Superior temporal gyrus (tissue), 1 donor: ENCODE measurements around the gene NARF.

ENCODE experiments used
- DNase-seq: peaks from one replicate; pipeline ENCODE4 v3.0.0-alpha.2; 2016; ENCODE audit errors: extremely low spot score

Gene NARF

GRCh38 chr17:82433560-82434215, 24.9 kb upstream of the NARF start:
- no peak for DNase-seq

DNA sequence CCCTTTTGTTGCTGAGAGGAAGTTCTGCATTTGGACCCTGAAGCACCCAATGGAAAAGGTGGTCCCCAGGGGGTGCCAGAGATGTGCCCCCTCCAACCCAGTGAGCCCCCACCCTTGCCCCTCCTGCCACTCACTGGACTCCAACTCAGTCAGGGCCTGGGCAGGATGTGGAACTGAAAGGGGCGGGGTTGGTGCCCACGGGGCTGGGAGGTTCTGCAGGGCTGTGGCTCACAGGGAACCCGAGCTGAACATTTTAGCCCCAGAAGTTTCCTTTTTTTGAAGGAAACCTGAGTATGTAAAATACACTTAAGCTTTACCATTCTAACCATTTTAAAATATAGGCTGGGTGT, 24.4 kb upstream of the NARF start:
- DNase-seq = no peak

- DNase-seq = no peak
Observed at GRCh38 chr17:82435103-82435502, 23.4 kb upstream of the NARF start.

- DNase-seq = no peak
Observed at GRCh38 chr17:82435601-82436583, 22.6 kb upstream of the NARF start.

- DNase-seq = no peak
Observed at GRCh38 chr17:82436601-82437324, 21.8 kb upstream of the NARF start.

DNA sequence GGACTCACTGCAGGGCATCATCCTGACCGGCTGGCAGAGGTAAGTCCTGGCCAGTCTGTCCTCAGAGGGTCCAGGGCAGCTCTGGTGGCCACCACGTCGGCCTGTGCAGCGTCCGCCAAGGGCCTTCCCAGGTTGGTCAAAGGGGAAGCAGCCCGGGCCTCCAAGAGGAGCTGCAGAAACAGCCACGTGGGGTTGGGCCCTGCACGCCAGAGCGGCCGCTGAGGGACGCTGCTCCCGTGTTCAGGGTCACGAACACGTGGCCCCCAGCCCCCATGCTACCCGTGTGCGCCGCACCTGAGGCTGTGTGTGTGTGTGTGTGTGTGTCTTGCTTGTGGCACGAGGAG, 21.2 kb upstream of the NARF start:
- no peak for DNase-seq

DNA sequence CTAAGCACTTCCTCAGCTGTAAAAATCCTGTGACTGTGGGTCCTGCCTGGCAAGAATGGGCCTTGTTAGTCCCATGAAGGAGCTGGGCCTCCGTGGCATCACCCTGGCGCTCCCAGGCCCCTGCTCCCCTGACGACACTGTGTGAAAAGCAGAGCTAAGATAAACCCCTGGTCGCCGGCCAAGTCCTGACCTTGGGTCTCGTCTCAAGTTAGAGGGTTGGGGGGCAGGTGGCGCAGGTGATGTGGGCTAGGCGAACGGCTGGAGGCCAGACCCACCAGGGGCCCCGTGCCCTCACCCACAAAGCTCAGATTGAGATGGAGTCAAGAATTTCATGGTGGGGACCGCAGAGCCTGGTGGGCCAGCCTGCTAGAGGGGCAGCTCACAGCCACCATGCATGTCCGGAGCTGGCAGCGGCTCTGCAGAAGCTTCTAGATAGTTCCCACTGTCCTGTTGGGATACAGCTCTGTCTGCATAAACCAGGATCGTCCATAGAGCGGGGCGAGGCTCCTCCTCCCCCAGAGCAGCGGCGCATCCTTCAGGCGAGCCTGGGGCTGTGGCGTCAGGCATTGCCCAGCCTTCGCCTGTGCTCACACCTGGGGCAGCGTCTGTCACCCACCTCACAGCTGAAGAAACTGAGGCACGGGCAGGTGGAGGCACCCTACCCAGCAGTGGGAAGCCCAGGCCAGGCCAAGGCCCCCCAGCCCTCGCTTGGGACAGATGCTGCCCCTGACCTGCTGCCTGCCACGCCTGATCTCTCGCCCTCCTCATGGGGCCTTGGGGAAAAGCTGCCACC, 19.9 kb upstream of the NARF start:
- no peak for DNase-seq

DNA sequence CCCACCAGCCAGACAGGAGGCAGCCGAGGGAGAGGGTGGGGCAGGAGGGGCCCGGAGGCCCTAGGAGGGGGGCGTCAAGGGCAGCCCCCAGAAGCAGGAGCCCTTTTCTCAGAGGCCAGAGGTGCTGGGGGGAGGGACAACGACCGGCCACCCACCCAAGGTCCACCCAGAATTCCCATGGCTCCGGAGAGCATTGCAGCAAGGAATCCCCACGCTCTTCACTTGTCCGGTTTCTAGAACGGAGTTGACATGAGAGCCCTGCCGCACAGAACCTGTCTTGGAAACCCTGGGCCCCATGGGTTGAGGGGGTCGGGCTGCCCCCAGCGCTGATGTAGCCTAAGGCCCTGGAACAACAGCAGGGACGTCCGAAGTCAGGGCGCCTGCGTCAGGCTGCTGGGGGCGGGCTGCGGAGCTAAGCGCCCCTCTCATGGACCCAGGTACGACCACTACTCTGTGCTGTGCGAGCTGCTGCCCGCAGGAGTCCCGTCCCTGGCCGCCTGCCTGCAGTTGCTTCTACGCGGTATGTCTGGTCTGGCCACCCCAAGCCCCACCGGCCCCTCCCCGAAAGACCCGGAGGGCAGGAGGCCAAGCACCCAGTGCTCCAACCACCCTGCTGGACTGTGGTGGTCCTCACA, 19.2 kb upstream of the NARF start:
- DNase-seq = no peak

- no peak for DNase-seq
Observed at GRCh38 chr17:82439829-82440365, 18.6 kb upstream of the NARF start.

DNA sequence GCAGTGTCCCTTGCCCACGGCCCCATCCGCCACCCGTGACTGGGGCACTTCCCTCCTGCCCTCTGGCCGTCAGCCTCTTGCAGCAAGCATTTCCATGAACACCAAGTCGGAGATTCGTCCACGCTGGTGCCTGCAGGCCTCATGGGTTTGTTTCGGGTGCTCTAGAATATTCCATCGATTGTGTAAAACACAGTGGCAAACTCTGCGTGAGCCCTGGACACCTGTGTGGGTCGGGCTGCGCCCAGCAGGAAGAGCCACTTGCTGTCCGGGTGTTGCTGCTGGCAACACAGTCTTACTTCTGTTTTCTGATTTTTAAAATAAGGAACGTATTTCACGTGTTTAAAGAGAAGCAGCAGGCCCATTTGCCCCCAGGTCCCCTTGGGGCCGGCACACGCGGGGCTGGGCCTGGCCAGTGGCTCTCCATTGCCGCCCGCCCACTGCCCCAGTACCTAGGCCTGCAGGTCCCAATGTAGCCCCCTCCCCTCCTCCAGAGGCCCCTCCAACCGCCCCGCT, 18.0 kb upstream of the NARF start:
- no peak for DNase-seq

DNA sequence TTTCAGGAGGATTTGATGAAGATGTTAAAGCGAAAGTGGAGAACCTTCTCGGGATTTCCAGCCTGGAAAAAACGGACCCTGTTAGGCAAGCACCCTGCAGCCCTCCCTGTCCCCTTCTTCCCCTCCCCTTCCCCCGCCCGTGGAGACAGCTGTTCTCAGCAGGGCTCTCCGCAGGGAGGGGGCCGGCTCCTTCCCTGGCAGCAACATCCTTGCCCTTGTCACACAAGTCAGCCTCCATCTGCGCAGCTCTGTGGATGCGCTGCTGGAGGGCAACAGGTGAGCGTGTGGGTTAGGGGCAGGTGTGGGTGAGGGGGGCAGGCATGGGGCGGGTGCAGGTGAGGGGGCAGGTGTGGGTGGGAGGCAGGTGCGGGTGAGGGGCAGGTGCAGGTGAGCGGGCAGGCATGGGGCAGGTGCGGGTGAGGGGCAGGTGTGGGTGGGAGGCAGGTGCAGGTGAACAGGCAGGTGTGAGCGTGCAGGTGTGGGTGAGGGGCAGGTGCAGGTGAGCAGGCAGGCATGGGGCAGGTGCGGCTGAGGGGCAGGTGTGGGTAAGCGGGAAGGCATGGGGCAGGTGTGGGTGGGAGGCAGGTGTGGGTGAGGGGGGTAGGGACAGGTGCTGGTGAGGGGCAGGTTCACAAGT, 17.4 kb upstream of the NARF start:
- DNase-seq = no peak

- DNase-seq = no peak
Observed at GRCh38 chr17:82441691-82442487, 16.7 kb upstream of the NARF start.

GRCh38 chr17:82442643-82443464, 15.7 kb upstream of the NARF start:
- DNase-seq = no peak

DNA sequence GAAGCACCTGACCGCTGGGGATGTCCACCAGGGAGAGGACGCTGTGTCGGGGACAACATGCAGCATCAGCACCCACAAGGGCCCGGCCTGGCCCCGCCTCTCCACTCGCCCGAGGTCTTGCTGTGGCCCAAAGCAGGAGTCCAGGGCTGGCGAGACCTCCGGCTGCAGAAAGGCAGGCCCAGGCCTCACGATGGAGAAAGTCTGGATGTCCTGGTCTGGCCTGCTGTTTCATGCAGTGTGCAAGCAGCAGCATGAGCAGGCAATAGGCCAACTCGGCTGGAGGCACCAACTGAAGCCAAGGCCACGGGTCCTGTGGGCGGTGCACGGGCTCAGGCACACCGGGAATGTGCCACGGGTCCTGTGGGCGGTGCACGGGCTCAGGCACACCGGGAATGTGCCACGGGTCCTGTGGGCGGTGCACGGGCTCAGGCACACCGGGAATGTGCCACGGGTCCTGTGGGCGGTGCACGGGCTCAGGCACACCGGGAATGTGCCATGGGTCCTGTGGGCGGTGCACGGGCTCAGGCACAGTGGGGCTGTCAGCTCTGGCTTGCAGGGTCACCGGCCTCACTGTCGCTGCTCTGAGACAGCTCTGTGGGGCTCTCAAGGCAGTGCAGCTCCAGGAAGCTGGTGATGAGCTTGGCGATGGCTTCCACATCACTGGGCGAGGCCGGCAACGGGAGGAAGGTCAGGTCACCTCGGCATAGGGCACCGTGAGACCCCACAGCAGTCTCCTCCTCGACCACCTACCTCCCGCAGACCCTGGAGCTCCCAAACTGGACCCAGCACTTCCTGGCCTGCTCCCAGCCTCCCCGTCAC, 14.9 kb upstream of the NARF start:
- DNase-seq = no peak

DNA sequence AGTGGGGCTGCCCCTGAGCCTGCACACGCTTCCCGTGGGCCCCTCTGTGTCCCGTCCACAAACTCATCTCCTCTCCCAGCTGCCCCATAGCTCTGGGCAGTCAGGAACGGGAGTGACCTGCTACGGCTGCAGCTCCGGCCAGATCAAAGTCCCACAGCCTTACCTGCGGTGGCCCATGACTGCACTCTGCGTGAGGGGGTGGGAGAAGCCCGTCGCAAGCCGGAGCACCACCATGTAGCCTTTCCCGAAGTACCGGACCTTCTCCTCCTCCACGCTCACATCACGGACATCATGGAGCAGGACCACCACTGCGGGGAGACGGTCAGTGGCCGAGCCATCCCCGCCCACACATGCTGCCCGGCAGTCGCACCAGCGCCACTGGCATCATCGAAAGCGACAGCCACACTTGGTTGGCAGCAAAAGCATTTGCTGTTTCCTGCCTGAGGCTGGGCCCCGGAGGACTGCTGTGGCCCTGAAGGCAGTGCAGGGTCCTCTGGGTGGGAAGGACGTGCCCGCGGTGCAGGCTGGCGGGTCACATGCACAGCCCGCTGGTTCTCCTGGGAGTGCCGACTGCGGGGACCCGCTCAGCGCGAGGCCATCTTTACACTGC, 14.2 kb upstream of the NARF start:
- no peak for DNase-seq

DNA sequence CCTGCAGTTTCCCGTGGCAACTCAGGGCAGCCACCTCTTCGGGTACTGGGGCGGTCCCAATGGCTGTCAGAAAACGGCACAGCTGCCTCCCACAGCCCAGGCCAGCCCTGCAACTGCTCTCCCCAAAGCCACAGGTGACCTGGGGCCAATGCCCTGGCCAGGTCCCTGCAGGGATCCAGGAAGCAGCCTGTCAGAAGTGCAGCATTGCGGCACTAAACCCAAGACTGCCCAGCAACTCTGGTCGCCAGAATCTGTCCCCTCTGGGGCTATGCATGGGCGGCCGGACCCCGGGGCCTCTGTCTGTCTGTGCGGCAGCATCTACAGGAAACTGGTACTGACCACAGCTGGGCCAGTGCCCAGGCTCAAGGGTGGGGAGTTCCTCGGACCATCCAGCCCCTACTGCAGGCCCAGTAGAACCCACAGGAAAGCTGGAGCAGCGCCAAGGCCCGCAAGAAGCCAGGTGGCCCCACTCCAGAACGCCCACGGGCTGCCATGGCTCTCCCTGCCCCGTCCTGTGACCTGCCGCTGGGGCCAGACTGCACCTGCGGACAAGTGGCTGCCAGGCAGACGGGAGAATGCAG, 13.5 kb upstream of the NARF start:
- no peak for DNase-seq

DNA sequence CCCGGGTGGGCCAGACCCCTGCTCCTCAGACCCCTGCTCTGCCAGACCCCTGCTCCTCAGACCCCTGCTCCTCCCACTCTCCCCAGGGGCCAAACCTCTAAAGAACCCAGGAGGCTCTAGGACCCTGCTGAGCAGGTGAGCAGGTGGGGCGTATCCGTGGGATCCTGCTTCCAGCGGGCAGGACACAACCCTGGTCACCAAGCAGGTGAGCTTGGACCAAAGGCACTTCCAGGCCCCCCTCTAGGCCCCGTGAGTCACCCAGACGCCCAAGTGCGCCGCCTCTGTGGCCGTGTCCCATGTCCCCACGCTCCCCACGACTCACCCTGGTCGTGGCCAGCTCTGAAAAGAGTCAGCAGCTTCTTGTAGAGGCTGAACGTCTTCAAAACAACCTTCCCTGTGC, 13.0 kb upstream of the NARF start:
- DNase-seq = no peak
